Myocyte (in vitro differentiated cells): ENCODE data around the gene GNRHR. TPM values are rescaled to one million over a fixed set of nuclear protein-coding genes. Genes with fewer than 3 reads are reported as not detected.
"Not testable (repeated sequence)": the region's sequence is repeated elsewhere in the genome, so short reads cannot be mapped to it uniquely, and the experiment has no call there.

Experiments used
- DNase-seq: peaks from one replicate; pipeline ENCODE4 v3.0.0-alpha.2; 2012; ENCODE audit warnings: low read depth
- total RNA-seq: library from RNA; depleted of rRNA; stranded (reverse); fragments of >200 nt; gene quantifications from 2 replicates; pipeline ENCODE4 v1.2.3, GENCODE V29; 2014

GNRHR gene
- total RNA-seq, 1 donor from 2014 or later, result not detected

DNA sequence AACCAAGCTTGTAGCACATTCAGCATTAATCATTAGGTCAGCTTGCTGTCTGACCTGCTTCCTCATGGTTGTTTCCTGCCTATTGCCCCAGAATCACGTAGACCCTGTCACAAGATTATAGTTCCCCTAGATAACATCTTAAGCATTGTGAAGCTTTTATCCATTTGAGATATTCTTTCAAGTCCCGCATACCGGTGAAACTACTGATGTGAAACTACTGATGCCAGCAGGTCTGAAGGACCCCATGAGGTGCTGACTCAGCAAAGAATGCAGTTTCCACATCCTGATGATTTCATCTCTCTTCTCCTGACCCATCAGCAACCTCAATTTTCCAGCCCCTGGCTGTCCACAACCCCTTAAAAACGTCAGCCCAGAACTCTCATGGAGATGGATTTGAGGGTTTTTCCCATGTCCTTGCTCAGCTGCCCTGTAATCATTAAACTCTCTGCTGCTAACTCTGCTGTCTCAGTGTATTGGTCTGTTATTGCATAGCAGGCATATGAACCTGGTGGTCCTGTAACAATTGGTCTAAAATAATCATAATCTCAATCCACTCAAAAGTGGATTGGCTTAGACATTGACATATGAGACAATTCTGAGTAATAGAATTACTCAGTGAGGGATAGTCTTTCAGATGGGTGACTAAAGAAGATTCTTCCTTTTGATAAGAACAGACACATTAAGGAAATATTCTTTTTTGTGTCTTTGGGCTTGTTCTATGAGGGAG, 26.9 kb downstream of the GNRHR start:
- DNase-seq, result no peak

- DNase-seq, result no peak
These were observed 28.2 kb downstream of the GNRHR start for GRCh38 chr4:67725981-67726380.

GRCh38 chr4:67725132-67725531, 29.1 kb downstream of the GNRHR start:
- no peak for DNase-seq

DNA sequence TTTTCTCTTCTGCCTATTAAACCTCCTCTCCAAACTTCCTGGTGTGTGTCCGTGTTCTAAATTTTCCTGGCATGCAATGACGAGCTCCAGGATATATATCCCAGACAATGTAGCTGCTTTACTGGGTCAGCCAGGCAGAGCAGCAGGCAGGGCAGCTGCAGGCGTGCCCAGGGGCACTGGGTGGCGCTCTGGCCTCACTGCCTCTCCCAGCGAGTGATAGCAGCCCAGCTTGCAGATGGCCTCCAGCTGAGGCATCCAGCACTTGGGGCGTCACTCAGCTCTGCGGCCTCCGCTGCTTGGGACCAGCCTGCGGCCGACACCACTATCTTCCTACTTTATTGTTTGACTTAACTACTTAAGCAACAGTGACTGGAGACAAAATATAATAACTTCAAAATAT, 30.2 kb downstream of the GNRHR start:
- no peak for DNase-seq

DNA sequence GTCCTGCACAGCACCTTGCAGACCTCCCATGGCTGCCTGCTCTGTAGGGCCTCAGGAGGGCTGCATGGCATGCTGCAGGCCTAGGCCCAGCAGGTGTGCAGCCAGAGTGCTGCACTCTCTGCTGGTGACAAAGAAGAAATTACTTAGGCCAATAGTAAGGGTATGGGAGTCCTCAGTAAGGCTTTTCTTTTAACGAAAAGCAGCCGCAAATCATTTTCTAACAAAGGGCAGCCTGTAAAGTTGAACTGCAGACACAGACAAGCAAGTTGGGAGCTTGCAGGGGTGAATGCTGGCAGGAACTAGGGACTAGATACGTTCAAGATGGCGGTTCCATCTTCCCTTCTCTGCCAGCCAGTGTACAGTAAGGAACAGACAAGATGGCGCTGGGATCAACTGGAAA, 30.8 kb downstream of the GNRHR start:
- DNase-seq, result no peak

DNA sequence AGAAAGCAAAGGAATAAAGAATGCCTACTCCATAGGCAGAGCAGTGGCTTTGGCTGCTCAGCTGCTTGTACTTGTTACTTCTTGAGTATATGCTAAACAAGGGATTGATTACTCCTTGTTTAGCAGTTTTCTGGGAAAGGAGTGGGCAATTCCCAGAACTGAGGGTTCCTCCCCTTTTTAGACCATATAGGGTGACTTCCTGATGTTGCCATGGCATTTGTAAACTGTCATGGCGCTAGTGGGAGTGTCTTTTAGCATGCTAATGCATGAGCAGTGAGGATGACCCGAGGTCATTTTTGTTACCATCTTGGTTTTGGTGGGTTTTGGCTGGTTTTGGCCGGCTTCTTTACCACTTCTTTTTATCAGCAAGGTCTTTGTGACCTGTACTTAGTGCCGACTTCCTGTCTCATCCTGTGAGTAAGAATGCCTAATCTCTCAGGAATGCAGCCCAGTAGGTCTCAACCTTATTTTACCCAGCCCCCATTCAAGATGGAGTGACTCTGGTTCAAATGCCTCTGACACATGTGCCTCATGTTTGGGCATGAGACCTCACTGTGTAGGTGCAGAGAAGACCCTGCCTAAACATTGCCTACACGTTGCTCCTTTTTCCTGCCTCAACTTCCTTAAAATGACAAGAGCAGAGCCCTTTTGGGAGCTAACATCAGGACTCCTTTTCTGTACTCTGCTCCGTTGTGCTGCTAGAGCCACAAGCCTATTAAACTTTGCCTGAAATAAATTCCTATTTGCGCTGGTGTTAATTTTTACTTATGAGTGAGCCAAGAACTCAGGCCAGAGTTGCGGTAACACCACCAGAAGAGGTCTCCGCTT, 32.2 kb downstream of the GNRHR start:
- DNase-seq, result no peak

DNA sequence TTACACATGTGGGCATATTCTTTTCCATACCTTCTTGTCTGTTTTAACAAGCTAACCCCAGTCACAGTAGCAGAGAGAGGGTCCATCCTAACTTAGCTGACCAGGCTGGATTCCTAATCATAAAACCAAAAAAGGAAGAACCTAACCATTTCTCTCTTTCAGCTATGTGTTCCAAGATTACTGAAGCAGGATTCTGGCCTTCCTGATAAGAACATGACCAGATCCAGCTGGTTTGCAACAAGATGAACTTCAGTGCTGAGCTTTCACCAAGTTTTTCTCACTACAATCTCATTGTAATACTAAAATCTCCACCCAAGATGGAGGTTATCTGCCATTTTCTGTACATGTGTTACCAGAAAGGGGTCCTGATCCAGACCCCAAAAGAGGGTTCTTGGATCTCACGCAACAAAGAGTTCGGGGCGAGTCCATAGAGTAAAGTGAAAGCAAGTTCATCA, 32.8 kb downstream of the GNRHR start:
- no peak for DNase-seq

DNA sequence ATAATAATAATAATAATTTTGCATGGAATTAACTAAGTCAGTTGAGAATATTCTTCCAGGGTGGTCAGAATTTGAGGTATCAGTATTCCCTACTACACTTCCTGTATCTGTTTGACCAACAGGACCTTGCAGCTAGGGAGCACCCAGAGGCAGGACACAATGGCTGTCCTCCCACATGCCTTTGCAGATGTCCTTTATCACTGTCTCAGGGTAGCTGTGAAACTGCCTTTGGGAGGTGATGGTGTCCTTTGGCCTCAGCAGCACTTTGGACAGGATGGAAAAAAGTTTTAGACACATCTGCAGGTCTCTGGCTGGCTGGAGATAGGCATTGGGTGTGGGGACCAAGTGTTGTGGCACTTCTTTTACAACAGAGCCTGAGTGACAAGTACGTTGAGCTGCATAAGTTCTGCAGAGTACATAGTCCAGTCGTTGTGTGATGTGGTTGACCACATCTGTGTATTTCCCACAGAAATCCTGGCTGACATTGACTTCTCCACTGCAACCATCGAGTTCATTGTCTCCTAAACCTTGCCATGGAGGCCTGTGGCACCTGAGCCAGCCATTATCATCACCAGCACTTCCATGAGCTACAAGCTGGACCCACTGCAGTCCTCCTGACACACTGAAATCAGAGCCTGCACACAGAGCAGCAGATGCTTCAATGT, 34.1 kb downstream of the GNRHR start:
- no peak for DNase-seq

GRCh38 chr4:67718848-67719247, 35.3 kb downstream of the GNRHR start:
- DNase-seq, result no peak

DNA sequence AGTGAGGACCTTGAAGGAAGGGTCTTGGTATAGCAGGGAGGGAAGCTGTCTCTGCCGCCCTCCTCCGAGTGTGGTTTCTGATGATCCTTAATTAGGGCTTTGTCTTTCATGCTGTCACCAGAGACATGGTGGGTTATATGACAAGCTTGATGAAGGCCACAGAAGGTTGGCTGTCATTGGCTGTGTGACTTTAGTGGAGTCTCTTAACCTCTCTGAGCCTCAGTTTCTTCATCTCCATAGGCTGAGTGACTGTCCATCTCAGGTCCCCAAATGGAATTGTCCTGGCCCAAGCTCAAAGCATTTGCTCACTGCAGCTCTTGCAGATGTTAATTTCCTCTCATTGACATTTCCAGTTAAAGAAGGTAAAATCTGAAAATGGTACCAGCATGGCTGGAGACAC, 36.6 kb downstream of the GNRHR start:
- DNase-seq, result no peak

DNA sequence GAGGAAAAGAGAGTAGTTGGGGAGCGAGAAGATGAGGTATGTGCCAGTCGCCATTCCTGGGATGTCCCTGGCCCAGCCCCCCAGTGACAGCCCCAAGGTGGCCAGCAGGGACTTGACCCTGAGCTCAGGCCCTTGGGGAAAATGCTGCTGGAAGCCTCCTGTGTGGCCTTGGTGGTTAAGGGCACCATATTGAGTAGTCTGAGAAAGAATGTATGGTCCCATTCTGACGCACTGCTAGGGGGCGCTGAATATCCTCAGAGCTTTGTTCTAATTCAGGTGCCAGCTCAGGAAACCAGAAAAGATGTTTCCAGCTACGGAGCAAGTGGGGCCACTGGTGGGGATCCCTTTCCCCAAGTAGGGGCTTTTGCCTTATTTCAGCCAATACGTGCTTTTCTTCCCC, 39.2 kb downstream of the GNRHR start:
- DNase-seq, result no peak

- DNase-seq, result no peak
These were observed 40.0 kb downstream of the GNRHR start for GRCh38 chr4:67714248-67714583.

DNA sequence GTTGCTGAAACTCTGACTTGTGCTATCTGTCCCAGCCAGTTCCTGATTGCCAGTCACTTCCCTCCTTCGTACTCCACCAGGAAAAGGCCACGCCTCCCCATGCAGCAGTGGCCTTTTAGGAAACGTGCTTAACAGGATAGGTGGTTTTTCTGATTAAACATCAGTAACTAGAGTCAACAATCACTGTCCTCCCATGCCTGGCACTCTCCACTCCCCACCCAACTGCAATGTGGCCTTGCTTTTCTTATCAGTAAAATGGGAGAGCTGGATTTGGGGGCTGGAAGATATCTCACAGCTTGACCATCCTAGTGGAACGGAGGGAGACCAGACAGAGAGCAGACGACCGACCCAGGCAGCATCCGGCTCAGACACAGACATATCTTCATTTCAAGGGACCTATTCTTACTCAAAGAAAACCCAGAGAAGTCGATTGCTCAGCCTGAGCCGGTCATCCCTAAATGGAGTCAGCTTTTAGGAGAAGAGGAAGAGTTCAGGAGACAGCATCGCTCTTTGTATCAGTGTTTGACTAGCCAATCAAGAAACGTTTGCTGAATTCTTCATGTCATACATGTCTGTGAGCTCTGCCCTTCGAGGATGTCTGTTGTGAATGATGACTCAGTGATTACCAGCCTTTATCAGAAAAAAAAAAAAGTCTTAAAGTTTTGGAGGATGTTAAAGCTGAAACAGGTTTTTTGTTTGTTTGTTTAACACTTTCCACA, 40.5 kb downstream of the GNRHR start:
- no peak for DNase-seq

- no peak for DNase-seq
These were observed 41.3 kb downstream of the GNRHR start for GRCh38 chr4:67712650-67713528.

- DNase-seq, result no peak
These were observed 42.1 kb downstream of the GNRHR start for GRCh38 chr4:67712000-67712625.

GRCh38 chr4:67706682-67707081, 47.5 kb downstream of the GNRHR start:
- not testable (repeated sequence) for DNase-seq

GRCh38 chr4:67704843-67705242, 49.3 kb downstream of the GNRHR start:
- no peak for DNase-seq

- DNase-seq, result no peak
These were observed 52.0 kb downstream of the GNRHR start for GRCh38 chr4:67702166-67702565.

DNA sequence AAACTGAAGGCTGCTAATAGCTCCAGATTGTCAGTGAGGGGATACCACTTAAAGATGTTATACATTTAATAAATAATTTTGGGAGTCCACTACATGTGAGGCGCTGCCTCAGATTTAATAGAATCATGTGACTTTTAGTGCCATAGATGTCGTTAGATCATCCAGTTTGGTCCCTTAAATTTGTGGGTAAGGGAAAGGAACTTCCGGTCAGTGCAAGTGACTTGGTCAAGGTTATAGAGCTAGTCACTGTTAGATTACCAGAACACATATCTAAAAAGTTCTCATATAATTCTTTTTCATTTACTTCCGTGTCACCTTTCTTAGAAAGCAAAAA, 52.7 kb downstream of the GNRHR start:
- DNase-seq, result no peak
